ENCODE data around the gene MED31. TPM values are rescaled to one million over a fixed set of nuclear protein-coding genes. Genes with fewer than 3 reads are reported as not detected.

Gene MED31
- total RNA-seq, 2 experiments from 2014 or later: 23.1 to 23.2 TPM

DNA sequence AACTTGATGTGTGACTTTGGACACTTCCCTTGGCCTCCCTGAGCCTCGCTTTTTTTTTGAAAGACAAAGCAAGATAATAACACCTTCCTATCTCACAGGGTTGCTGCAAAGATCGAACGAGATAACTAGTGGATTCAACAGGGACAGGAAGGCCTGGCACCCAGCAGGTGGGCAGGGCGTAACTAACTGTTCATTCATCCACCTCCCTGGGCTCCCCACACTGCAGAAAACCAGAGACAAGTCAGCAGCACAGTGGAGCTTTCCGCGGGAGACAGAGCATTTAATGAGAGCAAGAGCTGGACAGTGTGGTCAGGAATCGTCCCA lies 33.0 kb upstream of the MED31 start:
- DNase-seq (no peak), ATAC-seq (ENCODE audit: low read depth) (no peak)
- POLR2A ChIA-PET: no interaction called here
- Mint-ChIP-seq H3K4me1 (no peaks in the 10 kb centered on the region), H3K27ac (no peak overlapping the region), H3K4me3 (no peak overlapping the region), H3K36me3 (no peaks in the 10 kb centered on the region), H3K27me3 (peaks cover 55% of the 10 kb centered on the region), H3K9me3 (no peaks in the 10 kb centered on the region)

GRCh38 chr17:6683730-6684459 lies 32.5 kb upstream of the MED31 start:
- H3K27ac Mint-ChIP-seq: no peak overlapping the region
- H3K36me3 Mint-ChIP-seq: no peaks in the 10 kb centered on the region
- DNase-seq (no peak), ATAC-seq (ENCODE audit: low read depth) (no peak)
- no peaks in the 10 kb centered on the region for H3K9me3 Mint-ChIP-seq
- peaks cover 57% of the 10 kb centered on the region for H3K27me3 Mint-ChIP-seq
- H3K4me3 Mint-ChIP-seq: no peak overlapping the region
- no peaks in the 10 kb centered on the region for H3K4me1 Mint-ChIP-seq
- POLR2A ChIA-PET: no interaction called here

- Mint-ChIP-seq H3K9me3 (no peaks in the 10 kb centered on the region), H3K27me3 (peaks cover 64% of the 10 kb centered on the region), H3K4me1 (peaks cover 1% of the 10 kb centered on the region), H3K36me3 (no peaks in the 10 kb centered on the region), H3K27ac (no peak overlapping the region), H3K4me3 (no peak overlapping the region)
- ATAC-seq (ENCODE audit: low read depth) (no peak), DNase-seq (no peak)
- POLR2A ChIA-PET: interaction anchor here (0.9 kb wide), 1 partner anchor 8 kb away, joined by 3 read pairs; no protein-coding TSS in a partner anchor
These were observed 31.8 kb upstream of the MED31 start for GRCh38 chr17:6683081-6683684.

- H3K9me3 Mint-ChIP-seq: no peaks in the 10 kb centered on the region
- H3K36me3 Mint-ChIP-seq: no peaks in the 10 kb centered on the region
- H3K4me1 Mint-ChIP-seq: peaks cover 6% of the 10 kb centered on the region
- peaks cover 67% of the 10 kb centered on the region for H3K27me3 Mint-ChIP-seq
- ATAC-seq (ENCODE audit: low read depth) (no peak), DNase-seq (no peak)
- no peak overlapping the region for H3K27ac Mint-ChIP-seq
- H3K4me3 Mint-ChIP-seq: no peak overlapping the region
- POLR2A ChIA-PET: interaction anchor here (0.9 kb wide), 1 partner anchor 9 kb away, joined by 3 read pairs; no protein-coding TSS in a partner anchor
These were observed 30.9 kb upstream of the MED31 start for GRCh38 chr17:6682339-6682738.

- H3K4me3 Mint-ChIP-seq: no peak overlapping the region
- POLR2A ChIA-PET: no interaction called here
- peaks cover 9% of the 10 kb centered on the region for H3K4me1 Mint-ChIP-seq
- no peak for DNase-seq
- no peaks in the 10 kb centered on the region for H3K36me3 Mint-ChIP-seq
- H3K27ac Mint-ChIP-seq: no peak overlapping the region
- H3K9me3 Mint-ChIP-seq: no peaks in the 10 kb centered on the region
- ATAC-seq (ENCODE audit: low read depth): no peak
- H3K27me3 Mint-ChIP-seq: peaks cover 65% of the 10 kb centered on the region
These were observed 30.3 kb upstream of the MED31 start for GRCh38 chr17:6681671-6682070.

- Mint-ChIP-seq H3K36me3 (no peaks in the 10 kb centered on the region), H3K4me1 (peaks cover 9% of the 10 kb centered on the region), H3K4me3 (no peak overlapping the region), H3K9me3 (no peaks in the 10 kb centered on the region), H3K27ac (no peak overlapping the region), H3K27me3 (peaks cover 68% of the 10 kb centered on the region)
- POLR2A ChIA-PET: no interaction called here
- ATAC-seq (ENCODE audit: low read depth) (no peak), DNase-seq (no peak)
These were observed 29.8 kb upstream of the MED31 start for GRCh38 chr17:6681176-6681575.

DNA sequence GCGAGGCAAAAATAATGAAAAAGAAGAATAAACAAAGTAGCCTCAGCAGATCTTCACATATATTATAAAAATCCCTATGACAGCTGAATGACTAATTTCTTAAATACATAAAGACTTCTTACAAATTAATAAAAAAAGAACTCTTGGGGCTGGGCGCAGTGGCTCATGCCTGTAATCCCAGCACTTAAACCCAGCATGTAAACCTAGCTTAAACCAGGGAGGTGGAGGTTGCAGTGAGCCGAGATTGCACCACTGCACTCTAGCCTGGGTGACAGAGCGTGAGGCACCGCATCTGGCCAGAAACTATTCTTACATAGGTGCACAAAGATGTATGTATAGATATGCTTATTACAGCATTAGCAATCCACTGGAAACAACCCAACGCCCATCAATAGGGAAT lies 27.8 kb upstream of the MED31 start:
- H3K27me3 Mint-ChIP-seq: peaks cover 64% of the 10 kb centered on the region
- no peak overlapping the region for H3K27ac Mint-ChIP-seq
- no peak overlapping the region for H3K4me3 Mint-ChIP-seq
- H3K4me1 Mint-ChIP-seq: peaks cover 9% of the 10 kb centered on the region
- H3K9me3 Mint-ChIP-seq: no peaks in the 10 kb centered on the region
- no peak for DNase-seq
- no peaks in the 10 kb centered on the region for H3K36me3 Mint-ChIP-seq
- POLR2A ChIA-PET: interaction anchor here (0.6 kb wide), 1 partner anchor 11 kb away, joined by 3 read pairs; no protein-coding TSS in a partner anchor
- no peak for ATAC-seq (ENCODE audit: low read depth)

- H3K9me3 Mint-ChIP-seq: no peaks in the 10 kb centered on the region
- H3K27ac Mint-ChIP-seq: no peak overlapping the region
- H3K4me3 Mint-ChIP-seq: no peak overlapping the region
- DNase-seq (no peak), ATAC-seq (ENCODE audit: low read depth) (no peak)
- H3K36me3 Mint-ChIP-seq: no peaks in the 10 kb centered on the region
- POLR2A ChIA-PET: interaction anchor here (0.7 kb wide), 1 partner anchor 16 kb away, joined by 3 read pairs; no protein-coding TSS in a partner anchor
- H3K27me3 Mint-ChIP-seq: peaks cover 60% of the 10 kb centered on the region
- H3K4me1 Mint-ChIP-seq: peaks cover 9% of the 10 kb centered on the region
These were observed 26.5 kb upstream of the MED31 start for GRCh38 chr17:6677946-6678345.

DNA sequence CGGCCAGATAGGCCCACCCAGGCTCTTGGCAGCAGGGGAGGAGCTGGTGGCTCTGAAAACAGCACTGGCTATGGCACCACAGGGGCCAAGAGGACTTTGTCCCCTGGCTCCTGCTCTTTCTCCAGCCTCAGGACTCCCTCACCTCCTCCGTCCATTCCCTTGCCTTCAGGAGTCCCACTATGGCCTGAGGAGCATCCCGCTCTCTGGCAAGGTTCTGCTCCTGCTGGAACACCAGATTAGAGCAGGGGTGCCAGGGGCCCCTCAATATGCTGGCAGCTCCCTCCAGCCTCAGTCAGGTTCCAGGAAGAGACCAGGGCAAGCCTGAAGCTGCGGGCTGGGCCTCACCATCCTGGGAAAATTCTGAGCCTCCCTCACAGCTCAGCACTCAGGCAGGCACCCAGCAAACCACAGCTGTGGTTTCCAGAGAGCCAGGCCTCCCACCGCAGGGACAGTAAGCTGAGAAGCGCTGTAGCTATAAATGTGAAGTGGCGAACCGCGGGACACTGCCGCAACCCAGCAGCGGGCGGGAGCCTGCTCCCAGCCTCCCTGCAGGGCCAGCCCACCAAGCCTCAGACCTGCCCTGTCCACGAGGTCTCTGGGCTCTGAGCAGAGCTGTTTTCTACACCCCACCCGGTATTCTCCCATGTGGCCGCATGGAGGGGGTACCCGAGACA lies 25.9 kb upstream of the MED31 start:
- peaks cover 9% of the 10 kb centered on the region for H3K4me1 Mint-ChIP-seq
- ATAC-seq (ENCODE audit: low read depth): peak; percentile 53
- no peak overlapping the region for H3K4me3 Mint-ChIP-seq
- no peaks in the 10 kb centered on the region for H3K9me3 Mint-ChIP-seq
- H3K27me3 Mint-ChIP-seq: peaks cover 56% of the 10 kb centered on the region
- DNase-seq: peak; percentile 51
- no peaks in the 10 kb centered on the region for H3K36me3 Mint-ChIP-seq
- POLR2A ChIA-PET: interaction anchor here (0.6 kb wide), 1 partner anchor 27 kb away, joined by 4 read pairs; no protein-coding TSS in a partner anchor
- no peak overlapping the region for H3K27ac Mint-ChIP-seq

DNA sequence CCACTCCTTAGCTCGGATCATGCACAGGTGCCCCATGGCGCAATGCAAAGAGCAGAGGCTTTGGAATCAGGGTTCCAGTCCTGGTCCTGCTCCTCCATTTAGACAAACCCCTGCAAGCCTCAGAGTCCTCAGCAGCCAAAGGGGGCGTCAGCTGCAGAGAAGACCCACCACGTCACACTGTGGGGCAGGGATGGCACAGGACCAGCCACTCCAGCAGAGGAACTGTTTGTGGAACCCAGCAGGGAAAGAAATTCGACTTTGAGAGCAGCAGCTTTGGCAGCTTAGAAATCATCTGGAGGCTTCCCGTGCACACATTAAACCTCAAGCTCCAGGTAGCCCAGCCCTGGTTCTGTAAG lies 25.4 kb upstream of the MED31 start:
- H3K4me1 Mint-ChIP-seq: peaks cover 9% of the 10 kb centered on the region
- no peaks in the 10 kb centered on the region for H3K9me3 Mint-ChIP-seq
- DNase-seq (no peak), ATAC-seq (ENCODE audit: low read depth) (no peak)
- no peak overlapping the region for H3K4me3 Mint-ChIP-seq
- H3K27me3 Mint-ChIP-seq: peaks cover 51% of the 10 kb centered on the region
- H3K36me3 Mint-ChIP-seq: no peaks in the 10 kb centered on the region
- POLR2A ChIA-PET: no interaction called here
- H3K27ac Mint-ChIP-seq: no peak overlapping the region

DNA sequence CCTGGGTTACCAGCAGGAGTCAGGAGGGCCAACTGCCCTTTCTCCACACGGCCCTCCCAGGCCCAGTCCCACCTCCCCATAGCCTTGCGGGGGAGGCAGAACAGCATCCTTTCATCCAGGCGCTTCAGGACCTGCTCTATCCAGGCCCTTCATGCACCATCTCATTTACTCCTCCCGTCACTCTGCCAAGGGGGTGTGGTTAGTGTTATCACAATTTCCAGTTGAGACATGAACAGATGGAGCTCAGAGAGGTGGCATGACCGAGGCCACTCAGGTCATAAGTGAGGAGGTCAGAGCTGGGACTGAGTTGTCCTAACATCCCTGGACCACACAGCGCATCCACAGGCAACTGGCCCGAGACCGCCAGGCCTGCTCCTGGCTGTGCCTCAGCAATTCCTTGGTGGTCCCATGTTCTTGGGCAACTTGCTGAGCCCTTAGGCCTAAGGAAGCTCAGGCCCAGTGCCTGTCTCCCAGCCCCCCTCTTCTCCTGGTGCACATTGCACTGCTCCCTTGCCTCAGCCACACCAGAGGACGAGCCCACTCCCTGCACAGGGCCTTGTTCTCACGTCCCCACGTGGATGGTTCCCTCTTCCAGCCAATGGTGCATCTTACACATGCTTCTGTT lies 23.9 kb upstream of the MED31 start:
- POLR2A ChIA-PET: no interaction called here
- Mint-ChIP-seq H3K27me3 (peaks cover 41% of the 10 kb centered on the region), H3K27ac (no peak overlapping the region), H3K36me3 (no peaks in the 10 kb centered on the region), H3K4me1 (peaks cover 9% of the 10 kb centered on the region), H3K4me3 (no peak overlapping the region), H3K9me3 (no peaks in the 10 kb centered on the region)
- DNase-seq (no peak), ATAC-seq (ENCODE audit: low read depth) (no peak)

- ATAC-seq (ENCODE audit: low read depth) (no peak), DNase-seq (no peak)
- Mint-ChIP-seq H3K27me3 (peaks cover 34% of the 10 kb centered on the region), H3K4me3 (no peak overlapping the region), H3K9me3 (no peaks in the 10 kb centered on the region), H3K36me3 (no peaks in the 10 kb centered on the region), H3K27ac (no peak overlapping the region), H3K4me1 (peaks cover 9% of the 10 kb centered on the region)
- POLR2A ChIA-PET: no interaction called here
These were observed 23.2 kb upstream of the MED31 start for GRCh38 chr17:6674586-6674985.

DNA sequence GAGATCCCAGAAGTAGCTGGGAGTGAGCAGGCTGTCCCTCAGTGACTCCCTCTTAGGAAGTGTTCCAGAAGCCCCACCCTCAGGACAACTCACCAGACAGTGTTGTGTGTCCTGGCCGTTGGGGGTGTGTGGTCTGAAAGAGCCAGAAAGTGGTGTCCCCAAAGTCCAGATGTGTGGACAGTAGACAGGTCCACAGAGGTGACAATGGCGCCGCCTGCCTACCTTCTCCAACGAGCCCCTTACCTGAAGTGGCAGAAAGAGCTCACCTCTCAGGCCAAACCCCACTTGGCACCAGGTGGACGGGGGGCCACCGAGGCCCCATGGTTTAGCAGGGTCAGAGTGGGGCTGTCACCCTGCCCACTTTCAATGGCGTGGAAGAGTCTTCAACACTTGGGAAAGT lies 20.0 kb upstream of the MED31 start:
- DNase-seq: no peak
- POLR2A ChIA-PET: no interaction called here
- Mint-ChIP-seq H3K27ac (no peak overlapping the region), H3K36me3 (no peaks in the 10 kb centered on the region), H3K27me3 (peaks cover 10% of the 10 kb centered on the region), H3K4me3 (no peak overlapping the region), H3K4me1 (peaks cover 2% of the 10 kb centered on the region), H3K9me3 (no peaks in the 10 kb centered on the region)
- no peak for ATAC-seq (ENCODE audit: low read depth)

All from activated naive CD8-positive, alpha-beta T cell treated with anti-CD3 and anti-CD28 coated beads, Interleukin-2, amount 10 ng/mL, durations not matched to agents 7 days and 5 days (primary cell).